Measurements from ENCODE around the gene TJP1.
"Not testable (repeated sequence)": the region's sequence is repeated elsewhere in the genome, so short reads cannot be mapped to it uniquely, and the experiment has no call there.

Gene TJP1

DNA sequence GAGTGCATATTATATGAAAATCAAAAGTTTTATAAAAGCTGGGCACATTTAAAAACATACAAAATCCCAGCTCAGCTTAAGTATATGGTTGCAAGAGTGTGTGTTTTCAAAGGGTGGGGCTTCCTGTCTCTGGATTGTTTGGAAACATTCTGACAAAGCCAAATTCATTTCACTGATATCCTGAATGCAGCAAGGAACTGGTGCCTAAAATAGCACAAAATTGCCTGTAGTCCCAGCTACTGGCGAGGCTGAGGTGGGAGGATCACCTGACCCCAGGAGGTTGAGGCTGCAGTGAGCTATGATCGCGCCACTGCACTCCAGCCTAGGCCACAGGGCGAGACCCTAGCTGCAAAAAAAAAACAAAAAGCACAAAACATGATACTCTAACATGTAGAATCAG is 13.0 kb upstream of the TJP1 start:
- no peak for DNase-seq

DNA sequence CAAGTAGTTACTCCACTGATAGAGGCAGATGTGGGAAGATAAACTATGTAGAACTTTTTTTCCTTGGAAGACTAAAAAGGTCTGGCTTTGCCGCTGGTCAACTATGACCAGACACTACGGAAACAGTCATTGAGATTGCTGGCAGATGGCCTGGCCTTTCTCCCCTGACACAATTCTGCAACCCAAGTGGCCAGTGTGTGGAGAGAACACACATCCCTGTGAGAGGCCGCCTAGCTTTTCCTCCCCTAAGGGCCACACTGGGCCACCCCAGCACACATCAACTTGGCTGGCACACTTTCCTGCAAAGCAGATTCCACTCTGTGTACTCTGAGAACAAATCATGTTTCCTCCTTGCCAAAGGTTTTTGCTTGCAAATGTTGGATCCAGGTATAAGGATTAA is 10.4 kb upstream of the TJP1 start:
- no peak for DNase-seq

DNA sequence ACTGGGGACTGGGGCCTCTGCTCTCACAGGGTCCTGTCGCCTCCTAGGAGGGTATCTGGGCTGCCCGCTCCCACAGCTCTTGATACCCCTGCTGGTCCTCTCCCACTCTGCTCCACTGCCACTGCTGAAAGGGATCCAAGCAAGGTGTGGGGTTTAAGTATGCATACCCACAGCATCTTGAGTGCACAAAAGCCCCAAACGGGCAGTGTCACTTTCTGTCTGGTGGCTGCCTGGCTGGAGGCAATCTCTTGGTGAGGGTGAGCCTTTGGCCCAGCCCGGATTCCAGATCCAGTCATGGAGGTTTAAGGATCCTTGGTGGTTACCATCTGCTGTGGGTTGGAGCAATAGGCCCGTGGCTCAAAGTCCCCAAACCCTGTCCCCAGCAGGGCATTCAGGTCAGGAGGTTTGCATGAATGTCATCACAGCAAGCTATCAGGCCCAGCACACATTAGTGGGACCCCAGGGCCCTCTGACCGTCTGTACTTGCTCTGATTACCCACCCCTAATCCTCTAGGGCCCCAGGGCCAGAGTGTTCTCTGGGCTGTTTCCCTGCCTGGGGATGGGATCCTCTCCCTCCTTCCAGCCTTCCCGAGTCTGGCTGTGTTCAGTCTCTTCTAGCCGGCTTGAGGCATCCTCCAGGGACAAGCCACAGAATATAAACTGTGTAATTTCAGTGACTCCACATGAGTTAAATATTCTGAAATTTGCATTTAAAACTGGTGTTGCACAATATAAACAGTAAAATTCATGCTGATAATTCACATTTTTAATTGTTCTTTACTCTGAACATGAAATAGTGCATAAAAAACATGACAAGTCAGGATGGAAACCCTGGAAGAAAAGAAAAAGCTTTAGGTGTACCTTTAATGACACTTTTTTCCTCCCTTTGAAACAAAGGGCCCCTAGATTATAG is 4.9 kb upstream of the TJP1 start:
- DNase-seq = no peak

GRCh38 chr15:29825227-29825626 is 3.0 kb upstream of the TJP1 start:
- peak; percentile 52 for DNase-seq

- DNase-seq = no peak
Observed at GRCh38 chr15:29822684-29823459, 604 bp upstream of the TJP1 start.

- no peak for DNase-seq
Observed at GRCh38 chr15:29821416-29822099, 710 bp downstream of the TJP1 start.

DNA sequence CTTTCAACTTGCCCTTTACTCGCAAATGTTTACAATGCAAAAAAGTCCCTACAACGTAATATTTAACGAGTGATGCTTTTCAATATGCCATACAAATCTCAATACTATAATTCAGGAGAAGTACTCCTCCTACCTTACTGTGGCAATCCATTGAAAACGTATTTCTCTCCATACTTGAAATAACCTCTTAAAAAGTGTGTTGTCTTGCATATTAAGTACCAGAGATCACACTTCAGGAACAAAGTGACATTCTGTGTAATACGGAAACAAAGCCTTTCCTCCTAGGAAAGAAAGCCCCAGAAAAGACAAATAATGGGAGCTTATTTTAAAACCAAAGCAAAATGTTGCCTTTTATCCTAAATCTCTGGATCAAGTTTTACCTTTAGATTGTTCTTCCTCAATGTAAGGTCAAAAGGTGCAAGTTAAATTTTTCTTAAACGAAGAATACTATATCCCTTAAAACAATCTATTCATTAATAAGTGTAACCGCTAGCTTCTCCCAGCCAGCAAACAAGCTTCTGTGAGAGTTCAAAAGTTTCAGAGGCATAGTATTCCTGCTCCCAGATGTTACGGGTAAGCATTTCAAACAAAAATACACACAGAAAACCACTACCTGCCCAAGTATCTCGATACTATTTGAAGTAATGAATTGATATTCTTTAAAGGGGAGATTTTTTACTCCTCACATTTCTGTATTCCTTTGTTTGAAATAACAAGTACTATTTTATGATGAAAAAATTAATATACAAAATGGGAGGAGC is 1.7 kb downstream of the TJP1 start:
- no peak for DNase-seq

DNA sequence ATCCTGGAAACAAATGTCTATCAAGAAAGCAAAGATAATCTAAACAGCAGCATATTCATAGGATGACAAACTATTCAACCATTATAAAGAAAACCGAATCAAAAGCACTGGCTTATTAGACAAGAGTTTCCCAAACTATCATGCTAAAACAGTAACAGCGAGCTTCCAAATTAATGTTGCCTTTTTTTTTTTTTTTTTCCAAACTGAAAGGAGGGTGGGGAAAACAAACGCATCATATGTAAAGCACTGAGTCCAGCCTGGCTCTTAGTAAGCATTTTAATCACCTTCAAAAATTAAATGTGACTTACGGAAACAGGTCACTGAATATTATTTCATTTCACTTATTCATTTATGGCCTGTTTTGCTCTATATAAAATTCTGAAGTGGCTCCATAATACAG is 2.3 kb downstream of the TJP1 start:
- DNase-seq = no peak

- DNase-seq = no peak
Observed at GRCh38 chr15:29818141-29818540, 4.1 kb downstream of the TJP1 start.

- not testable (repeated sequence) for DNase-seq
Observed at GRCh38 chr15:29817455-29817854, 4.8 kb downstream of the TJP1 start.

DNA sequence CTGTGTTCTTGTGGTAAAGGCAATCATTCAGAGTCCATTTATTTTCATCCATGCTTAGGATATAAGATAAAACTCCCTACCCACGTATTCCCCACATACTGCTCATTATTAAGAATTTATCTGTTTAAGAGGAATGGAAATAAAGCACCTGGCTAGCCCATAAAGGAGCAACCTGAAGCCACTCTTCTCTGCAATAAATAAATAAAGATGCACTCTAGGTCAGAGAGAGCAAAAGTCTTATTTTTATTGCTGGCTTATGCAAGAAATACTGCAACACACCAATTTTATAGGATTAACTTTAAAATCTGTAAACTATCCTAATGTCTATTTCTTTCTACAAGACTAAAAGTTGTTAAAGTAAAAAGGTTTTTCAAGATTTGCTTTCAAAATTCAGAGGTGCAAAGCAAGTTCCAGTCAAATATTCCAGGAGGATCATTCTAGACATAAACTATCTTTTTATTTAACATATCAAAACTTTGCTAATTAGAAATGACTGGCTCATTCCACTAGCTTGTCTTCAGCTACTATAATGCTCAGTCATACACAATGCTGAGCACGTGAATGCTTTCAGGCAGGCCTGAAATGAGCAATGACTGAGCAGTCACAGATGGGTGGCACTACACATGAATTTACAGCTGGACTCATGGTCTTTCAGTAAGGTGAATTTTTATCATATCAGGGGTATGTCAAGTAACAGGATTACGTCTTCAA is 7.1 kb downstream of the TJP1 start:
- no peak for DNase-seq

GRCh38 chr15:29813009-29813408 is 9.3 kb downstream of the TJP1 start:
- no peak for DNase-seq

- no peak for DNase-seq
Observed at GRCh38 chr15:29812384-29812694, 9.9 kb downstream of the TJP1 start.

GRCh38 chr15:29811691-29812383 is 10.4 kb downstream of the TJP1 start:
- no peak for DNase-seq

DNA sequence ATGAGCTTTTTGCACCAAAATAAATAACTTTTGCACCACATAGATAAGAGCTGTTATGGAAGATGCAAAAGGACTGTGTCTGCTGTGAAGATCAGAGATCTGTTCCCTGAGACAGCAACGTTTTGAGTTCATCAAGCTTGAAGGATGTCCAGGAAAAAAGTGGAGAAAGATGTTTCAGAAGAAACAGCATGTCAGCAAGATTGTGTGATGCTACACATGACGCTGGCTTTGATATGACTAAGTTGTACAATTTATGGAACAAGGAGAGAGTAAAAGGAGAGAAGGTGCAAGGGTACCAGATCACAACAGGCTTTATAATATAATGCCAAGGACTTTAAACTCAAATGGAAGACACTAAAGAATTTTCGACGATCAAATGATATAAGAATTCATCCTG is 16.6 kb downstream of the TJP1 start:
- DNase-seq = no peak

DNA sequence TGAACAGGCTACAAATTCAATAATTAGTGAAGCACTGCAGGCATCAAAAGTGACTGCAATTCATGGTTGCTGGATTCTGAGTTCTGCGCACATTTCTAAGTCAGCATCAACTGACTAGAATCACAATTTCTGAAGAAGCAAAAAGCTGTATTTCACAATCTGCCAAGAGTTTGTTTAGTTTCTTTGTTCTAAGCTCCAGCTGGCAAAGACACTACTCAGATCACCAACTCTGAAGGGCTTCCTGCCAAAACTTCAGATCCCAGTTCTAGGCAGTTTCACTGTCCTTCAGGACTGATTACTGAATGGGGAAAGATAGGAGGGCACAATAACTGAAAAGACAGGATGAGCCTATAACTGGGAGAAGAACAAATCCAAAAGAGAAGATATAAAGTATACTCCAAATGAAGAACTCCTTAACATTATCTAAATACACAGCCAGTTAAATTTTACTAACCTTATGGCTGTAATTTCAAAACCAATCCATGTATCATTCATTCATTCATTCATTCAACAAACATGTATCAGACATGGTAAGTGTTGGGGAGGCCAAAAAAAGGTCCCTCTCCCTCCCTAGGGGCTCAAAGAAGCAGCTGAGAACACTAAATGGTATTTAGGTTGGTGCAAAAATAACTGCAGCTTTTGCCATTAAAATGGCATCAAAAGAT is 17.1 kb downstream of the TJP1 start:
- DNase-seq = no peak

DNA sequence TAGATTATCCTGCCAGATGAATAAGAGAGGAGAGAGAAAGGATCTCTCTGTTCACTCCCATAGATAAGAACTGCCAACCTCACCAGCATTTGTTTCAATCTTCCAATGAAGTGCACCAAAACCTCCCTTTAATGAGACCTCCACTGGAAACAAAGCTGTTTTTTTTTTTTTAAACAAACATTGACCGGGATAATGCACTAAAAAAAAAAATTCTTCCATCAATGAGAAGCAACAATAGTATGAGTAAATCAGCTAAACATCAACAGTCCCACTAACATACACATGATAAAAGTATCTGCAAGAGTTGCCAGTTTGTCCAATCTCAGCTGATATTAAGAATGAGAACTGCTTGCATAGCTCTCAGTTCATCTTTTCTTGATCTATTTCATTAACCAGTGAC is 19.9 kb downstream of the TJP1 start:
- no peak for DNase-seq

DNA sequence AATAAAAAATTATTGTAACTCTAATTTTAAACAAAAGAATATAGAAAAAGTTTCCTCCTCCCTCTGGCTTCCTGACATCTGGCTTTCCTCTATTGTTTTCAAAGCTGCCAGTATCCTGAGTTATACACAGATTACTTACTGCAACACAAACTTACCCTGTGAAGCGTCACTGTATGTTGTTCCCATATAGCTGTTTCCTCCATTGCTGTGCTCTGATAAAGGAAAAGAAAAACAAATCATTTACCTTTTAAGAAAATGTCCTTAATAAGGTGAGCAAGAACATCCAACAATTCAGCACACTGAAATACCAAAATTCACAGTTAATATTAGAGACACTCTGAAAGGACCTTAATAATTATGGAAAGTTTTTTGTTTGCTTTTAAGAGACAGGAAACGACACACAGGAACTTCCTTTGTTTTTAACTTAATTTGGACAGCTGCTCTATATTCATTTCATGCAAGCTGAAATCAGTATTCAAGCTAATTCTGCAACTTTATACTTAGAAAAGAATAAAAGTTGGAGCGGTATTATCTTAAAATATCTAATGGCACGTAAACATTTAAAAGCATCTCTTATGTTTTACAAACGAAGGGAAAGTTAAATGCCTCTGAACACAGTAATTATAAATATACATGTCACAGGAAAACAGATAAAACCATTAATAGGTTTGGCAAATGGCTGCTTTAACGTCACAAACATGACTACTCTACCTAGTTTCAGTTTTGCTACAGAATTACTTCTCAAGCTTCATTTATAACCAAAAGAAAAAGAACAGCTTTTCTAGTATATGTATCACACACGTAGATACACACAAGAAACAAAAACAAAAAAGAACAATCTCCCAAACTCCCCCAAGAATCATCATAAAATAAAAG is 21.5 kb downstream of the TJP1 start:
- DNase-seq = no peak

GRCh38 chr15:29799859-29800258 is 22.4 kb downstream of the TJP1 start:
- DNase-seq = no peak

- no peak for DNase-seq
Observed at GRCh38 chr15:29795610-29796009, 26.7 kb downstream of the TJP1 start.

Measured in CD4-positive, alpha-beta T cell treated with Interleukin-17A for 1 hour (primary cell).